PC-9 (cell line): ENCODE measurements around the gene GHR. TPM values are rescaled to one million over a fixed set of nuclear protein-coding genes. Genes with fewer than 3 reads are reported as not detected.

Experiments
- BruUV-seq: library from RNA; stranded (reverse); fragments of 400-500 nt; replicated peaks from 2 replicates; lab custom pipeline; 2021; lab: Mats Ljungman, UMichigan
- CTCF ChIA-PET: fragments of 300-600 bp; sonication (Branson Sonifier 250); formaldehyde crosslinking; loops from one replicate; lab custom pipeline; 2022; ENCODE audit warnings: antibody characterized with exemption; lab: Charles Lee
- POLR2A ChIA-PET: fragments of 300-600 bp; sonication (Branson Sonifier 250); formaldehyde crosslinking; loops from one replicate; lab custom pipeline; 2022; ENCODE audit warnings: antibody characterized with exemption; ENCODE audit not compliant: unreplicated experiment; lab: Charles Lee
- DNase-seq, 2 experiments: peaks; one replicate each; pipeline versions ENCODE4 v3.0.0 to v3.0.0-alpha.2; 2015 to 2022; ENCODE audit warnings: mixed read lengths in 1 of 2
- H2AFZ ChIP-seq: fragments of 200-600 bp; sonication (generic); 2 replicates; pipeline ENCODE4 v1.8.1; 2017; ENCODE audit warnings: antibody characterized with exemption
- H3F3A ChIP-seq: fragments of 200-600 bp; sonication (generic); 2 replicates; pipeline ENCODE4 v1.8.1; 2017; ENCODE audit warnings: antibody characterized with exemption, mild to moderate bottlenecking, low read depth; ENCODE audit not compliant: insufficient read depth
- H3K27ac ChIP-seq: fragments of 200-600 bp; sonication (generic); 2 replicates; pipeline ENCODE4 v1.6.1; 2016; ENCODE audit warnings: mixed run types
- H3K27me3 ChIP-seq: fragments of 200-600 bp; sonication (generic); 2 replicates; pipeline ENCODE4 v1.6.1; 2016; ENCODE audit warnings: low read depth, mixed run types; ENCODE audit not compliant: insufficient read depth
- H3K36me3 ChIP-seq: fragments of 200-600 bp; sonication (generic); 2 replicates; pipeline ENCODE4 v1.6.1; 2016; ENCODE audit warnings: low read depth, mixed run types
- H3K4me1 ChIP-seq: fragments of 200-600 bp; sonication (generic); replicated peaks from 2 replicates; pipeline ENCODE4 v1.6.1; 2016; ENCODE audit warnings: mixed run types; ENCODE audit not compliant: insufficient read depth
- H3K4me2 ChIP-seq: fragments of 200-600 bp; sonication (generic); 2 replicates; pipeline ENCODE4 v1.6.1; 2017; ENCODE audit warnings: mixed run types
- H3K4me3 ChIP-seq: fragments of 200-600 bp; sonication (generic); 2 replicates; pipeline ENCODE4 v1.6.1; 2016; ENCODE audit warnings: mixed run types
- H3K79me2 ChIP-seq: fragments of 200-600 bp; sonication (generic); 2 replicates; pipeline ENCODE4 v1.6.1; 2017; ENCODE audit warnings: low read depth, mixed run types
- H3K9me2 ChIP-seq: fragments of 200-600 bp; sonication (generic); 2 replicates; pipeline ENCODE4 v1.8.1; 2017; ENCODE audit warnings: mild to moderate bottlenecking; ENCODE audit not compliant: insufficient read depth
- H3K9me3 ChIP-seq: fragments of 200-600 bp; sonication (generic); 2 replicates; pipeline ENCODE4 v1.8.1; 2016; ENCODE audit warnings: low read depth; ENCODE audit not compliant: insufficient read depth
- H4K20me1 ChIP-seq: fragments of 200-600 bp; sonication (generic); 2 replicates; pipeline ENCODE4 v1.8.1; 2017; ENCODE audit not compliant: insufficient read depth
- CTCF ChIP-seq: fragments of 200-600 bp; sonication (generic); conservative IDR thresholded peaks from 2 replicates; pipeline ENCODE4 v1.6.1; 2017; ENCODE audit warnings: mixed run types, antibody characterized with exemption, mild to moderate bottlenecking, moderate library complexity
- EZH2 ChIP-seq: fragments of 200-600 bp; sonication (generic); IDR thresholded peaks from 2 replicates; pipeline ENCODE4 v1.8.0; 2017; ENCODE audit warnings: antibody characterized with exemption, low read depth
- intact Hi-C: fragments of 100-400 bp; cut with micrococcal nuclease; formaldehyde crosslinking; loops from one replicate; pipeline ENCODE4 v1.10.0; 2022; ENCODE audit not compliant: unreplicated experiment
- total RNA-seq: library from RNA; stranded (reverse); gene quantifications from 2 replicates; pipeline ENCODE4 v1.2.3, GENCODE V29; 2021

Gene GHR
- total RNA-seq, 1 experiment from 2014 or later, result not detected

- BruUV-seq, result no TSS peak
- intact Hi-C loops, result loop anchor here (10.0 kb wide), 1 partner anchor 366 kb away; no protein-coding TSS in a partner anchor
- no peaks in the 10 kb centered on the region for H3K79me2 ChIP-seq
- no peaks in the 10 kb centered on the region for H3K9me2 ChIP-seq
- H3K4me2 ChIP-seq, result no peak overlapping the region
- no peaks in the 10 kb centered on the region for H3K36me3 ChIP-seq
- ChIA-PET POLR2A (interaction anchor here (0.7 kb wide), 1 partner anchor 646 kb away, joined by 4 read pairs; no protein-coding TSS in a partner anchor), CTCF (no interaction called here)
- H3K27ac ChIP-seq, result no peak overlapping the region
- no peak overlapping the region for H3K4me3 ChIP-seq
- TF ChIP-seq EZH2 (no peak), CTCF (no peak)
- H3K27me3 ChIP-seq, result no peaks in the 10 kb centered on the region
- H3F3A ChIP-seq, result no peaks in the 10 kb centered on the region
- no peak overlapping the region for H2AFZ ChIP-seq
- DNase-seq, result peak in 1 of 2 experiments; percentile 22
- H3K4me1 ChIP-seq, result no peaks in the 10 kb centered on the region
- H3K9me3 ChIP-seq, result no peaks in the 10 kb centered on the region
- H4K20me1 ChIP-seq, result no peaks in the 10 kb centered on the region
These were observed 95.5 kb downstream of the GHR start for GRCh38 chr5:42518595-42519221.

- intact Hi-C loops, result no loop called here
- H3K4me2 ChIP-seq, result no peak overlapping the region
- H3K9me3 ChIP-seq, result no peaks in the 10 kb centered on the region
- no peaks in the 10 kb centered on the region for H3K79me2 ChIP-seq
- POLR2A ChIA-PET, result no interaction called here
- no peak for TF ChIP-seq EZH2
- no peak for TF ChIP-seq CTCF
- H3K36me3 ChIP-seq, result no peaks in the 10 kb centered on the region
- no peaks in the 10 kb centered on the region for H3K9me2 ChIP-seq
- CTCF ChIA-PET, result no interaction called here
- no peak overlapping the region for H2AFZ ChIP-seq
- no peaks in the 10 kb centered on the region for H3K27me3 ChIP-seq
- H3K4me1 ChIP-seq, result no peaks in the 10 kb centered on the region
- no TSS peak for BruUV-seq
- no peak for DNase-seq
- H3K4me3 ChIP-seq, result no peak overlapping the region
- H4K20me1 ChIP-seq, result no peaks in the 10 kb centered on the region
- no peak overlapping the region for H3K27ac ChIP-seq
- no peaks in the 10 kb centered on the region for H3F3A ChIP-seq
These were observed 97.0 kb downstream of the GHR start for GRCh38 chr5:42520203-42520602.

DNA sequence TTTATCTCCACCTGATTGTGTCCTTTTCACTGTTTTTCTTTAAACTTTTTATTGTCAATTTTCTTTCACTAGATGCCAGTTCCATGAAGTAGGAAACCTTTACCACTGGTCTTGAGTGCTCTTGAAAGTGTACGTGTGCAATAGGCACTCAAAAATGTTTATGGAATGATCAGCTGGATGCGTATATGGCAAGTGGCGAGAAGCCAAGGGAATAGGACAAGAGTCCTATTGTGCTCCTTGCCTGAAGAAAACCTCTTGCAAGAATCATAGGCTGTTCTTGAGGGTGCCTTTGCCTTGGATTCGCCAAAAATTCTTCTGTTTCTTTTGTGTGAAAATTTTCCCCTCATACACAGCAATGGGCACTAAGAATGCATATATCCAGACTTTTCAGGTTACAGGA is 97.7 kb downstream of the GHR start:
- BruUV-seq, result no TSS peak
- intact Hi-C loops, result no loop called here
- CTCF ChIA-PET, result no interaction called here
- Histone ChIP-seq H3K9me3 (no peaks in the 10 kb centered on the region), H3K9me2 (no peaks in the 10 kb centered on the region), H4K20me1 (no peaks in the 10 kb centered on the region), H3K4me1 (no peaks in the 10 kb centered on the region), H3K27me3 (no peaks in the 10 kb centered on the region), H3F3A (no peaks in the 10 kb centered on the region), H3K79me2 (no peaks in the 10 kb centered on the region), H3K36me3 (no peaks in the 10 kb centered on the region), H3K4me3 (no peak overlapping the region), H3K4me2 (no peak overlapping the region), H2AFZ (no peak overlapping the region), H3K27ac (no peak overlapping the region)
- no peak for DNase-seq
- POLR2A ChIA-PET, result no interaction called here
- TF ChIP-seq CTCF, result no peak
- no peak for TF ChIP-seq EZH2
